GM18858 (cell line): ENCODE measurements around the gene ACVRL1.

Experiments
- ATAC-seq: cut with Tn5 transposase; IDR thresholded peaks from one replicate; pipeline ENCODE4 v1.9.1; 2021; ENCODE audit not compliant: unreplicated experiment

Gene ACVRL1

DNA sequence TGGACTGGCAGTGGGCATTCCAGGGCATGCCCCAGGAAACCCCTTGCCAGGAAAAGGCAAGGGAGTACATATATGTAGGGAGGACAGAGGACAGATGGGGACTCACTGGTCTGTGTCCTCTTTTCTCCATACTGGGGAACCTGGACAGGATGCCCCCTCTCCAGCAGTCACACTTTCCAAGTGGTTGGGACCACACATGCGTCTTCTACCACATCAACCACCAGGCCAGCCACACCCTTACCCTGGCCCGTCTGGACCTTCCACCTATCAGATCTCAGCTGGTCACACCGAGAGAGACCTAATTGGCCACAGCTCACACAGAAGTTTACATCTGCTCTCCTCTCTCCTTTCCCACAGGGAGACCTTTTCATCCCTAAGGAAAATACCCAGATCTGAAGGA, 11.1 kb upstream of the ACVRL1 start:
- no peak for ATAC-seq

DNA sequence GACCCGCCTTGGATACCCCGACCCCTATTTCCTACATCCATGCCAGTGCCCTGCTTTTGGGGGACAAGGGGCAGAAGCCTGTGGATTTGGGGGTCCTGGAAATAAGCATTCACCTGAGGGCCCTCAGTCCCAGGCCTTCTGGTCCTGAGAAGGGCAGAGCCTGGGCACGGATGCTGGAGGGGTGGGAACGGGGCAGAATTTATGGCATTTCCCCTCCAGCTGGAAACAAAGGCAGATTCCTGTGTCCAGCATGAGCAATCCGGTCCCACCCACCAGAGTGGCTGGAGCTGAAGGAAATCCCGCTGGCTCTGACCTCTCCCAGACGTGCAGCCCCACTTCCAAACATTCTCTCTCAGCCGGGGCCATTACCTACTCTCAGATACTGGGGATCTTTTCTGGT, 10.1 kb upstream of the ACVRL1 start:
- ATAC-seq = no peak

DNA sequence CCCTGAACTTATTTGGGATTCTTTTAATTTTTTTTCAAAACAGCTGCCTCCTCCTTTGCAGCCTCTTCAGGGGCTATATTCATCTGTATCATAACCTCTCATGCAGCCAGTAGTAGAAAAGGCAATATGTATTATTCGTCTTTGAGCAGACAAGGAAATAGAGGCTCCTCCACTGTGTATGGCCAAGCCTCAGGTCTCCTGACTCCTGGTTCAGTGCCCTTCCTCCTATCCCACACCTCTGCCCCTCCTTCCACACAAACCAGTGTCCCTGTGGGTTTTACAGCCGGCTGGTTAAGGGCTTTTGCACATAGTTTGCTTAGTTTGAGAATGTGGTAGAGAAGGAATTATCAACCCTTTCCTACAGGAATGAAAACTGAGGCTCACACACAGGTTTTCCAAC, 8.8 kb upstream of the ACVRL1 start:
- ATAC-seq = no peak

DNA sequence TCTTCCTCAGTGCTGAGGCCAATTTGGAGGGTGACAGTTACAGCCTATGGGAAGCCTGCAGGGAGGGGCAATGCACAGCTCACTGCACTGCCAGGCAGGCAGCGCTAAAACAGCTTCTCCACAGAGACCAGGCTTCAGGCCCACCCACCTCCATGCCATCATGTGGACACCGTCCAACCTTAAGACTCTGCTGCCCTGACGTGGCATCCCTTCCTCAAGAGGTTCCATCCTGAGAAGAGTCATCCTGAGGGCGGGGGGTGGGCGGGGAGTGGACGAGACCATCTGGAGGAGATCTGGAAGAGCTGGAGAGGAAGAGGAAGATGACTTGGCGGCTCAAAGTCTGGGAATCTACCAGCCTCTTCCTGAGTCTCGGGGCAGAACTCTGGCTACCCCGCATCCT, 8.4 kb upstream of the ACVRL1 start:
- ATAC-seq = no peak

GRCh38 chr12:51900323-51900889, 6.9 kb upstream of the ACVRL1 start:
- no peak for ATAC-seq

DNA sequence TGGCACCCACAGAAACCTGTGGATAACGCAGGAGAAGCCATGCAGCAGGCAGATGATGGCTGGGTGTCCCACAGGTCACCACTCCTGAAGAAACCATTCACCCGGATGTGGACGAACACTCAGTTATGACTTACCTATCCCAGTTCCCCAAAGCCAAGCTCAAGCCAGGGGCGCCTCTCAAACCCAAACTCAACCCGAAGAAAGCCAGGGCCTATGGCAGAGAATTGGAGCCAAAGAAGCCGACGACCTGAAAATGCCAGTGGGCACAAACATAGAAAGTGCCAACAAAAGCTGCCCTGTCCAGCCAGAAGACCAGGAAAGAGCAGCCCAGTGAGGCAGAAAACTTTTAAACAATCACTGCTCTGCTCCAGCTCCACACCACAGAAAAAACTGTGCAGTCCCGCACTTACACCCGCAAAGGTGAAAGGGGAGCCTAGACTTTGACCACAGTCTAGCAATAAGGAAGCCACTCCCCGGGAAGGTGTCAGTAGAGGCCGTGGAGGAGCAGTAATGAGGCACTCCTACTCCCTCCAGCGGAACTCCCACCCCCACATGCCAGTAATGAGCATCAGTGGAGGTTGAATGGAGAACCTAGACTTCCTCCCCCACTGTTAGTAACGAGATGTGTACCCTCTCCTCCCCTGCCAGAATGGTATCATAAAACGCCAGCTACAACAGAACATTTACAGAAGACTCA, 6.0 kb upstream of the ACVRL1 start:
- no peak for ATAC-seq

DNA sequence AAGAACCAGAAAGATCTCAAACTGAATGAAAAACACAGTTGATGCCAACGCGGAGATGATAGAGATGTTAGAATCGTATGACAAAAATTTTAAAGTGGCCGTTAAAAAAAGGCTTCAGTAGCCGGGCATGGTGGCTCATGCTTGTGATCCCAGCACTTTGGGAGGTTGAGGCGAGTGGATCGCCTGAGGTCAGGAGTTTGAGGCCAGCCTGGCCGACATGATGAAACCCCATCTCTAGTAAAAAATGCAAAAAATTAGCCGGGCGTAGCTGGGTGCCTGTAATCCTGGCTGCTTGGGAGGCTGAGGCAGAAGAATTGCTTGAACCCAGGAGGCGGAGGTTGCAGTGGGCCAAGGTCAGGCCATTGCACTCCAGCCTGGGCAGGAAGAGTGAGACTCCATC, 5.4 kb upstream of the ACVRL1 start:
- ATAC-seq = no peak

DNA sequence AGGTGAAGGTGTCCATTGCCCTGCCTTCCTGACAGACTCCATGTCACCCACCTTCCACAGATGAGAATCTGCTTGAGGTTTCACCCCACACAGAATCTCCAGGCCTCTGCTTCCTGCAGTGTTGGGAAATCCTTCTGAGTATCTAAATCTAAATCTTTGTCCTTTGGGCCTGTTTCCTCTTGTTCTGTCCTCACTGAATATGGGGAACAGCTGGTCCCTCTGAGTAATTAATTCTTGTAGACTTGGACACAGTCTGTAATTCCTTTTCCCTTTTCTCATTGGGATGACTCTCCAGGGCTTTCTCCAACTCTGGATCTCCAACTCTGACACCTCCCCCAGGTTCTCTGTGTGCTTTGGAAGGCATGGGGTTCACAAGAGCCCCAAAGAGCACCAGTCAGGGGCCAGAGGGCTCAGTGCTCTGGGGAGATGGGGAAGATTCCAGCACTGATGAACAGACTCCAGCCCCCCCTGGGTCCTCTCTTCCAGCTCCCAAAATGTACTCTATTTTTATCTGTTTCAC, 2.3 kb upstream of the ACVRL1 start:
- no peak for ATAC-seq

DNA sequence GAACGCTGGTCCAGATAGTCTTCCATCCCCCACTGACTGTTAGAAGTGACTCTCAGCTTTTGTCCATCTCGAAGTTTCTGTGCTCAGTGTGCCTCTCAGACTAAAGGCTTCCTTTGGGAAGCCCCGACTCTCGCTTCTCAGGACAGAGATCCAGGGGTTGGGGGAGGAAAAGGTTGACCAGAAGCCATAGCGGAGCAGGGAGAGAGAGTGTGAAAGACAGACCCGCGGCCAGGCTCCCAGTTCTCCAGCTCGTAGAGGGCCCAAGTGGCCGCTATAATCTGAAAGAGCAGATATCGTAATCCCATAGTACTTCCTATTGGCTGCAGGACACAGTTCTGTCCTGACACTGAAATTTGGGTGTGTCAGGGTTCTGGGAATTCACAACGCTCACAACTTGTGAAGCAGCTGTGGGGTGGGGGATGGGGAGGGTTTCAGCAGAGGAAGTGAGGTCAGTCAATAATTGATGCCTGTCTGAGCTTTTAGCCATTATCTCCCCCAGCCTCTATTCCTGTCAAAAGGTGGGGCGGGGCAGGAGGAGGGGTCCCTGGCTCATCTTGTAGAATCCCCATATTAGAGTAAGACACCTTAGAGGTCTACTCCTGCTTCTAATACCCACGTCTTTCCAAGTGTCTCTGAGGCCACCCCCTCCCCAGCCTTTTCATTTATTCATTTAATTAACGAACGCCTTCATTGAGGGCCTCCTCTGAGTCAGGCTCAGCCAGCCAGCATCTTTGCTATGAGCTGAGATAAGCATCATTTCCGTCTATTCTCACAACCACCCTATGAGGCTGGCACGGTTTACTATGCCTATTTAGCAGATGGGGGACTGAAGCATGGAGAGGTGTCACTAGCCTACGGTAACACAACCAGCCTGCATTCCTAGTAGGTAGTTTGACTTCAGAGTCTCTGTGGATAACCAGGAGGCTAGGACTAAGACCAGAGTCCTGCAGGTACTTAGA, 1.6 kb upstream of the ACVRL1 start:
- no peak for ATAC-seq

DNA sequence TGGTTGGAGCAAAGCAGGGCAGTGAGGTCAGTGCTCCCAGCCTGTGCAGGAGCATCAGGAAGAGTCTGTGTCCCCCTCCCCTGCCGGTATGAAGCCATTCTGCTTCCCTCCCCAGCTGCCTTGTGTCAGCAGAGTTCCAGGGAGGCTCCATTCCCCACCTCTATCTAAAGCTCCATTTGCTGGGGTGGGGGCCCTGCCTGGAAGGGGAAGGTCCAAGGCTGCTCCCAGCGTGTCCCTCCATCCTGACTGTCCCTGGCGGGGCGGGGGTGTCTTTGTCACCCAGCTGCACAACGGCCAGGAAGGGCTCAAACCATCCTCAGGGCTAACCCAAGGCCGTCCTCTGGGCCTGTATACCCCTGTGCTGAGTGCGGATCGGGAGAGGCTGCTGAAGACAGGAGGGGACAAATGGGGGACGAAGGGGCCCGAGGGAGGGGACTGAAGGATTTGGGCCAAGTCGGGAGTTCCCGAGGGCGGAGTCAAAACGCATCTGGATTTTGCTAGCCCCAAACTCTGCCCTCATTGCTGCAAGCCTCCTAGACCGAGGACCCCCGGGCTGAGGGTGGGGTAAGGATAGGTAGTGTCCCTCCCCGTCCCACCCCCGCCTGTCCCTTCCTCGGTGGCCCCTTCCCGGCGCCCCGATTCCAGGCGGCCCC, 748 bp upstream of the ACVRL1 start:
- ATAC-seq = no peak

- no peak for ATAC-seq
Measured at GRCh38 chr12:51907856-51908425, 637 bp downstream of the ACVRL1 start.

GRCh38 chr12:51908876-51909592, 1.7 kb downstream of the ACVRL1 start:
- no peak for ATAC-seq

DNA sequence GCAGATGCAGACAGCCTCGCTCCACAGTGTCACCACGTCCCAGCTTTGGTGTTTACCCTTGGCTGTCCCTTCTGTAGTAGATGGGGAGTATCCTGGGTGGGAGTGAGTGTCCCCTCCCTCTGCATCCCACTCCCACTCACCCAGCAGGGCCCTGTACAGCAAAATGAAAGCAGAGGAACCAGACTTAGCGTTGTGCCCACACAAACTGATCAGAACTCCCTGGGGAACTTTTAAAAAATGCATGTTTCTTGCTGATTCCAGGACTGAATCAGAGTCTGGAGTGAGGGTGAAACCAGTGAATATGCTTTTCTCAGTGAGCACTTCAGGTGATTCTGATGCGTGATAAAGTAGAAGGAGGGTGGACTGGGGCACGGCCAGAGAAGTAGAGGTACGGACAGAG, 2.9 kb downstream of the ACVRL1 start:
- no peak for ATAC-seq

DNA sequence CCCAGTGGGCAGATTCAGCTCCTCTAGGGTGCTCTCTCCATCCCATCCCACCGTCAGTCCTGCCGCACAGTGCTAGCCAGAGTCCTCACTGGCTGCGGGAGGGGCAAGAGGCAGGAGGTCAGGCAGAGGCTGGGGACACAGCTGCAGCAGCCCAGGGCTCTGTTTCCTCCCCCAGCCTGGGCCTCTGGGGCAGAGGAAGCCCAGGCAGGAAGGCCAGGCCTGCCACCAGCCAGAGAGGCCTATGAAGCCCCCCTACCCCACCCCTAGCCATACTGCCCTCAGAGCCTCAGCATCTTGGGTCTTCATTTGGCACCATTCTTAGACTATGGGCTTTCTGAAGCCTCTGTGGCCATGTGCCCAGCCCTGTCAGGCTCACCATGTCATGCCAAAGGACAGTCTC, 3.4 kb downstream of the ACVRL1 start:
- no peak for ATAC-seq

GRCh38 chr12:51911307-51911706, 4.0 kb downstream of the ACVRL1 start:
- ATAC-seq = no peak

DNA sequence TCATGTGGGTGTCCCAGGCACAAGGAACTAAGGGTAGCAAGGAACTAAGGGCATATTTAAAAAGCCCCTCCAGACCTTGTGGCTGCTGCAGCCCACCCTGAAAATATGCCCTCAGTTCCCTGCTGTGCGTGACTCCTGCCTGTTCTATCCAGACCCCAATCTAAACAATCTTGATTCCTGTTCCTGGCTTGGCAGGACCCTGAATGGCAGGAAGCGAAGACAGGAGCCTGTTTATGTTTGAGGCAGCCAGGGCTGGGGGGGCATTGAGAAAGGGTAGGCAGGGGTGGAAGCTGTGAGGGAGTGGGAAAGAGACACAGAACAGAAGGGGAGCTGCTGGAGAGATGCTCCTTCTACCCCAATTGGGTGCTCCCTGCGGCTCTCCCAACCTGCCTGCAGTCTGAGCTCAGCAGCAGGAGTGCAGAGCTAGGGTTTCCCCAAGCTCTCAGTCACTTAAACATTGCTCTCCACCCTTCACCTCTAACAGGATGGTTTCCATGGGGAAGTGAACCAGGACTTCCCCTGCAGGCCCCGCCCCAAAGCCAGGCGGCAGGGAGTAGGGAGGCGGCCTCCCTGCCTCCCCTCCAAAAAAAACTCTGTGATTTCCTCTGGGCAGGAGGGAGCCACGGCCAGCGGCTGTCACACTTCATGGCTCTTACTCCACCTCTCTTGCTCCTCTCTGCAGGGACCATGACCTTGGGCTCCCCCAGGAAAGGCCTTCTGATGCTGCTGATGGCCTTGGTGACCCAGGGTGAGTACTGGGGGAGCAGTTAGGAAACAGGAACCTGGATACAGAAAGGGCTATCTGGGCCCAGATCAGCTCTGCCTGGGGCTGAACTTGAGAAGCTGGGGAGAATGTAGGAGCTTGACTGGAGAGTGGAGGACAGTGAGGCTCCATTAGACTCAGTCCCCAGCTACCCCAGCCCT, 4.7 kb downstream of the ACVRL1 start:
- no peak for ATAC-seq

DNA sequence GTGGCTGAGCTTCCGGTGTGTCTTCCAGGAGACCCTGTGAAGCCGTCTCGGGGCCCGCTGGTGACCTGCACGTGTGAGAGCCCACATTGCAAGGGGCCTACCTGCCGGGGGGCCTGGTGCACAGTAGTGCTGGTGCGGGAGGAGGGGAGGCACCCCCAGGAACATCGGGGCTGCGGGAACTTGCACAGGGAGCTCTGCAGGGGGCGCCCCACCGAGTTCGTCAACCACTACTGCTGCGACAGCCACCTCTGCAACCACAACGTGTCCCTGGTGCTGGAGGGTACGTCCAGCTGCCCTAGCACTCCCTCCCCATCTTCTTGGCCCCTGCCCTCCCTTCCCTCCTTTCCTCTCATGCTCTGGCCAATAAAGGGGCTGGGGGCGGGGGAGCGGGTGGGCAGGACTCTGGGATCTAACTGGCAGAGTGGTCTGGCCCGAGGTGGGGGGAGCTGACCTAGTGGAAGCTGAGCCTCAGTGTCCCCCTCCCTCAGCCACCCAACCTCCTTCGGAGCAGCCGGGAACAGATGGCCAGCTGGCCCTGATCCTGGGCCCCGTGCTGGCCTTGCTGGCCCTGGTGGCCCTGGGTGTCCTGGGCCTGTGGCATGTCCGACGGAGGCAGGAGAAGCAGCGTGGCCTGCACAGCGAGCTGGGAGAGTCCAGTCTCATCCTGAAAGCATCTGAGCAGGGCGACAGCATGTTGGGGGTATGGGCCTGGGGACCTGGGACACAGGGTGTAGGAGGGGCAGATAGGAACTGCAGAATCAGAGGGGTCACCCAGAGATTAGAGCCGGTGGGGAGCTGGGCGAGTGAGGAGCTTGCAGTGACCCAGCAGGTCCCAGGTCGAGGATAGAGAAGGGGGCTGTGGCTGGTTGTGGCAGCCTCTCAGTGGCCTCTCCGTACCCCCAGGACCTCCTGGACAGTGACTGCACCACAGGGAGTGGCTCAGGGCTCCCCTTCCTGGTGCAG, 6.0 kb downstream of the ACVRL1 start:
- no peak for ATAC-seq
